ENCODE measurements around the gene P2RY8.

GRCh38 chrX:1521459-1521956, 15.5 kb downstream of the P2RY8 start:
- TF ChIP-seq CTCF (IDR thresholded peaks at IDR 0.05) (no peak), EZH2 (IDR thresholded peaks at IDR 0.05; ENCODE audit: borderline replicate concordance, insufficient read depth, low read depth, low read length, poor library complexity, severe bottlenecking) (no peak)

Data from B cell (primary cell).